Measurements from ENCODE around the gene KATNAL1.

The KATNAL1 gene

DNA sequence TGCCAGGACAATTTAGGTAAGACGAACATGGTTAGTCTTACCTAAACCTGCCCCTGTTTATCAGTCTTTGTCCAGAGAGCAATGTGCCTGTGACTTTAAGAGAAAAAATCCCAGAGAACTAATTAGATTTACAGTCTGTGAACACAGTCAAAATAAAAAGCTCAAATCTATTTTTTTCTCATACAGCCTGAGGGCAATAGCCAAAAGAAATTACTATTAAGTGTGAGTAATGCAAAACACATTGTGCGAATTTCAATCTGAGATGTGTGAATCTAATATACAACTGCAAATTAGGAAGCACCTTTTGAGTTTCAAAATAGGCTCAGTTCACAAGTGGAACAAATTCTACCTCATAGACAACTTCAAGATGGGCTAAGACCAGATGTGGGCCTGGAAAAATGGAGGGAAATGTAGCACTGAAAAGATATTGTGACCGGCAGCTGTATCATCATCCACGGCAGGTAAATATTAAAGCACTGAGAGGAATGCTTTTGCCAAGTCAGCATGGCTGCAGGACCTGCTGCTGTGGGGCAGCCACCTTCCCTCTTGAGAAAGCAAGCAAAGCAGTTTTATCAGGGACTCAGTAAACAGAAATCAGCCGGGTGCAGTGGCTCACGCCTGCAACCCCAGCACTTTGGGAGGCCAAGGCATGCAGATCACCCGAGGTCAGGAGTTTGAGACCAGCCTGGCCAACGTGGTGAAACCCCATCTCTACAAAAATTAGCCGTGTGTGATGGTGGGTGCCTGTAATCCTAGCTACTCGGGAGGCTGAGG, 114.8 kb downstream of the KATNAL1 start:
- ChIA-PET POLR2A (no interaction called here), CTCF (interaction anchor here (1.0 kb wide), 1 partner anchor 11 kb away, joined by 4 read pairs; no protein-coding TSS in a partner anchor)
- H3K4me3 ChIP-seq (ENCODE audit: low read depth, low read length) = no peak overlapping the region
- TF ChIP-seq, protein P1, sequence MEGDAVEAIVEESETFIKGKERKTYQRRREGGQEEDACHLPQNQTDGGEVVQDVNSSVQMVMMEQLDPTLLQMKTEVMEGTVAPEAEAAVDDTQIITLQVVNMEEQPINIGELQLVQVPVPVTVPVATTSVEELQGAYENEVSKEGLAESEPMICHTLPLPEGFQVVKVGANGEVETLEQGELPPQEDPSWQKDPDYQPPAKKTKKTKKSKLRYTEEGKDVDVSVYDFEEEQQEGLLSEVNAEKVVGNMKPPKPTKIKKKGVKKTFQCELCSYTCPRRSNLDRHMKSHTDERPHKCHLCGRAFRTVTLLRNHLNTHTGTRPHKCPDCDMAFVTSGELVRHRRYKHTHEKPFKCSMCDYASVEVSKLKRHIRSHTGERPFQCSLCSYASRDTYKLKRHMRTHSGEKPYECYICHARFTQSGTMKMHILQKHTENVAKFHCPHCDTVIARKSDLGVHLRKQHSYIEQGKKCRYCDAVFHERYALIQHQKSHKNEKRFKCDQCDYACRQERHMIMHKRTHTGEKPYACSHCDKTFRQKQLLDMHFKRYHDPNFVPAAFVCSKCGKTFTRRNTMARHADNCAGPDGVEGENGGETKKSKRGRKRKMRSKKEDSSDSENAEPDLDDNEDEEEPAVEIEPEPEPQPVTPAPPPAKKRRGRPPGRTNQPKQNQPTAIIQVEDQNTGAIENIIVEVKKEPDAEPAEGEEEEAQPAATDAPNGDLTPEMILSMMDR (IDR thresholded peaks at IDR 0.05; ENCODE audit: insufficient read depth, low read length, missing control alignments) = no peak
- no peak for DNase-seq (ENCODE audit: low read depth, low spot score)

DNA sequence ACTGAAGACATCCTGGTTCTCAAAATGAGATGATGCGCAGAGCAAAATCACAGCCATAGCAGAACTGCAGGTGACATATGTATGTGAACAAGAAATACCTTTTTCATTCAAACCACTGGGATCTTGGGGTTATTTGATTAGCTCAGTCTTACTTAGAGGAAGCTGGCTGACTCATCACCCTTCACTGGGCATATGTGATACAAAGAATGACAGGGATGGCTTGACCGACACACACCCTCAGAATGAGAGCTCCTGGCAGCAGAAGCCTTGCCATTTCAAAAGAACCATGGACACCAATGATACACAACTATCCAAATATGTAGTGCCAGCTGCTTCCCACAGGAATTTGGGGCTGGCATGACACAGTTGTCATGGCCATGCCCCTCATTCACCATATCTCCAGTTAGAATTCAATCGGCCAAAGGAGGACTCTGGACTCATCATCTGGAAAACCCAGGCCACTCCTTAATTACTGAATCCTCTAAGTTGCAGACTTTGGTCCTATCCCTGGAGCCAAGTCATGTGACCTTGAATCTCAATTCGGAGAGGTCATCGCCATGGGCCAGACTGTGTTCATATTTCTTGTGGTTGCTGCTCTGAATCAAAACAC, 115.8 kb downstream of the KATNAL1 start:
- H3K4me3 ChIP-seq (ENCODE audit: low read depth, low read length) = no peak overlapping the region
- no peak for DNase-seq (ENCODE audit: low read depth, low spot score)
- POLR2A ChIA-PET = no interaction called here
- TF ChIP-seq, protein P1 (IDR thresholded peaks at IDR 0.05; ENCODE audit: insufficient read depth, low read length, missing control alignments) = no peak
- CTCF ChIA-PET = interaction anchor here (0.9 kb wide), 1 partner anchor 34 kb away, joined by 3 read pairs; no protein-coding TSS in a partner anchor

DNA sequence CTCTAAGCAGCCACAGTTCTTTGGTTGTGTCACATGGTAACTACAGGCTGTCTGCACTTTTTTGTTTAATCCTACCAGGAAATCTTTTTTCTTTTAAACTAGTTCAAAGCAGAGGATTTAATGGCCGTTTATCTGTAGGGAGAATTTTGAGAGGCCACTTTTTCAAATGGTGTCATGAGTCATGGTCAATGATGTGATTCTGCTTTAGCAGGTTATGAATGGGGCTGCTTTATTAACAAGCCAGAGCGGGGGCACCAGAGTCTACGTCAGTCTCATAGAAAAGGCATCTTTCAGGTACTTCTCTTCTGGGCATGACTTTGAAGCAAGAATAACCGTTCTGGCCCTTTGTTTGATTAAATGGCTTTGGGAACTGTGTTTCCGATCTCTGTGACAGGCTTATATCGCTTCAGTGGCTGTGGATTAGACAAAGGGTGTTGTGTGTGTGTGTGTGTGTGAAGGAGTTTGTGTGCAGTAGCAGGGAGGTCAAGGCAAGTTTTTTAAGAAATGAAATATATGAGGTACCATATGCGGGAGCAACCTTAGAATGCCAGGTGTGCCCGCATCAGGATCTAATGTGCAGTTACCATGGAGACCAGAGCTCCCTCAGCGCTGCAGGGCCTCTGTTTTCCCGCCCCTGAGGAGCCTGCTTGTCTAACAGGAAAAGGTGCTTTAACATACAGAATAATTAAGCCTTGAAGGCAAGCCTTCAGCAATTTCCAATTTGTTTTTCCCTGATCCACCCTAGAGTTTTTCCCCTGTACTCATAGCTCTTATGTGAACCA, 120.5 kb downstream of the KATNAL1 start:
- CTCF ChIA-PET = no interaction called here
- DNase-seq (ENCODE audit: low read depth, low spot score) = no peak
- POLR2A ChIA-PET = no interaction called here
- H3K4me3 ChIP-seq (ENCODE audit: low read depth, low read length) = no peak overlapping the region
- TF ChIP-seq, protein P1 (IDR thresholded peaks at IDR 0.05; ENCODE audit: insufficient read depth, low read length, missing control alignments) = no peak

DNA sequence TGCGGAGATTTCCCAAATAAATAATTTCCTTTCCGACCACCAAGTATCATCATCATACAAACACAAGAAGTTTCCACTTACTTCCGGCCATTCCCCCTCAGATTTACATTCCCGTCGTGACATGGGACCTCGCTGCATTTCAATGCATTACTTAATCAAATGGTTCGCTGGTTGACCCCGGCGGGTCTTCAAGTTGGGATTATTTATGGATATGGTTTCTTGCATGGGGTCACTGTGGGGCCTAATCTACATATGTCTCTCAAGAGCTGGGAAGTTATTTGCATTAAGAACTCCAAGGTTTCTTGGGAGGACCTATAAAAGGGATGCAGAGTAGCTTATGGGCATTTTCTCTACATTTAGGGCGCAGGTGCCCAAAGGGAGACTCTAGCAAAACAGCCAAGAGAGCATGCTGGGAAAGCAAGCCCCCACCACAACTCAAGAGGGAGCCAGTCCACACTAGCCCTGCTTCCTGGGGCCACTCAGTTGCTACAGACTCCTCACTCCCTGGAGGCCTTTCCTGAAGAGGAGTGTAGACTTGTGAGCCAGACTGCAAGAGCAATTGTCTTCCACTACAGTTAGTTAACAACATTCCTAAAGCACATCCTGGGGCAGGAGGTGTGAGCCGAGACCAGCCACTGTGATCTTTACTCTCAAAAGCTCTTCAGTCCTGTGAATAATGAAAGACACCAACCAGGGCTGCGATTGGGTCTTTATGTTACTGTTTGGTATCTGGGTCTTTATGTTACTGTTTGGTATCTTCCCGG, 125.3 kb downstream of the KATNAL1 start:
- no peak overlapping the region for H3K4me3 ChIP-seq (ENCODE audit: low read depth, low read length)
- ChIA-PET POLR2A (no interaction called here), CTCF (no interaction called here)
- no peak for DNase-seq (ENCODE audit: low read depth, low spot score)
- TF ChIP-seq, protein P1 (IDR thresholded peaks at IDR 0.05; ENCODE audit: insufficient read depth, low read length, missing control alignments) = no peak

DNA sequence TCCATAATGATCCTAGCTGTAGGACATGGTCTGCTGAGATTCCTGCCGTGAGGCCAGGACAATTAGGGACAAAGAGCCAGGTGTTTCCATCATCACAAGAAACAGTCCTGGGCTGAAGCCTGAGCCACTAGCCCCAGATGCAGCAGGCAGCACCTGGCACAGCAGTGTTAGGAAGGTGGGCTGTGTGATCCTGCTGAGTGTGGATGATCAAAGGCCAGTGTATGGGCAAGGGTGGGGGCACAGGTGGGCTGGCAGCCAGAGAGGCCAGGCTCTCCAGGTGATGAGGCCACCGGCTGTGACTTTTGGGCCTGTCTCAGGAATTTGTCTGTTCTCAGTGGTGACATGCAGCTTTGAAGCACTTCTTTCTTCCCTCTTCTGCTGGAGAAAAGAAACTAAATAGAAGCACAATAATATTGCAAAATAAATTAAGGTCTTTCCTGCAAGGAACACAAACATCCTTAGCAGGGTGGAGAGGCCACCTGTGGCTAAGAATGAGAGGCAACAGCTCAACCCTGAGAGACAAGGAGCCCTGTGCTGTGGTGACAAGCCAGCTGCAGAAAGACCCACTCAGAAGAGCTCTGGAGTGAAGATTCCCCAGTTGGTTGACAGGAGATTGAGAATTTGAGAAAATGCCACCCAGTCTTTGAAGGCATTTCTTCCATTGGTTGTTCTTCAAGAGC, 127.6 kb downstream of the KATNAL1 start:
- POLR2A ChIA-PET = no interaction called here

More for the DNA sequence above, 127.6 kb downstream of the KATNAL1 start:
- CTCF ChIA-PET = interaction anchor here (0.8 to 0.9 kb wide), 2 partner anchors 14 to 48 kb away, joined by 3 to 4 read pairs; no protein-coding TSS in a partner anchor
- H3K4me3 ChIP-seq (ENCODE audit: low read depth, low read length) = no peak overlapping the region
- TF ChIP-seq, protein P1 (IDR thresholded peaks at IDR 0.05; ENCODE audit: insufficient read depth, low read length, missing control alignments) = no peak
- DNase-seq (ENCODE audit: low read depth, low spot score) = no peak
